Measurements from ENCODE around the gene UGP2.

- no peak for TF ChIP-seq YY1 (IDR thresholded peaks at IDR 0.05; ENCODE audit: low read depth, low read length)
- no peak for TF ChIP-seq CTCF (IDR thresholded peaks at IDR 0.05; ENCODE audit: control extremely low read depth in 1 of 3, insufficient read depth in 1 of 3, low read depth in 1 of 3, low read length in 3 of 3)
- TF ChIP-seq POLR2A (IDR thresholded peaks at IDR 0.05; ENCODE audit: control extremely low read depth in 1 of 2, low read depth in 2 of 2, low read length in 2 of 2): peak in 1 of 2 experiments; percentile 38; a peak in 1 of 3 replicates
- no peak for TF ChIP-seq EGR1 (IDR thresholded peaks at IDR 0.05; ENCODE audit: borderline replicate concordance, low read depth, low read length)
- no peak for TF ChIP-seq EZH2 (IDR thresholded peaks at IDR 0.05; ENCODE audit: low read depth, low read length, severe bottlenecking)
- TF ChIP-seq SIN3A (conservative IDR thresholded peaks at IDR 0.05 in 1 of 2, IDR thresholded peaks at IDR 0.05 in 1 of 2; ENCODE audit: low read depth in 1 of 2, low read length in 2 of 2): no peak
- no peak for TF ChIP-seq POLR2AphosphoS5 (IDR thresholded peaks at IDR 0.05; ENCODE audit: low read depth, low read length)
- no peak for TF ChIP-seq USF2 (IDR thresholded peaks at IDR 0.05; ENCODE audit: low read length)
- no peak for TF ChIP-seq CEBPB (IDR thresholded peaks at IDR 0.05; ENCODE audit: low read depth, low read length)
- TF ChIP-seq ZNF274 (IDR thresholded peaks at IDR 0.05; ENCODE audit: borderline replicate concordance, extremely low read depth, low read length): no peak
- TF ChIP-seq, protein P1, sequence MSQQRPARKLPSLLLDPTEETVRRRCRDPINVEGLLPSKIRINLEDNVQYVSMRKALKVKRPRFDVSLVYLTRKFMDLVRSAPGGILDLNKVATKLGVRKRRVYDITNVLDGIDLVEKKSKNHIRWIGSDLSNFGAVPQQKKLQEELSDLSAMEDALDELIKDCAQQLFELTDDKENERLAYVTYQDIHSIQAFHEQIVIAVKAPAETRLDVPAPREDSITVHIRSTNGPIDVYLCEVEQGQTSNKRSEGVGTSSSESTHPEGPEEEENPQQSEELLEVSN (IDR thresholded peaks at IDR 0.05): no peak
These were observed 40.9 kb downstream of the UGP2 start for GRCh38 chr2:63882395-63883105.

Measured in H1 (cell line).